Measurements from ENCODE around the gene ACTRT2. TPM values are rescaled to one million over a fixed set of nuclear protein-coding genes. Genes with fewer than 3 reads are reported as not detected.

Gene ACTRT2
- total RNA-seq (2022; extraction: Qiagen RNA extraction; ENCODE audit: low read depth), result not detected in 5 replicates

GRCh38 chr1:3021233-3021671 lies at the start of gene ACTRT2:
ACTRT2 (plus strand) TSS chr1:3021467; CDS start chr1:3021687, 220 bp downstream.

GRCh38 chr1:3068564-3069431 lies 47.5 kb downstream of the ACTRT2 start, which contains the start of gene PRDM16:
PRDM16 (plus strand) TSS chr1:3069203; CDS start chr1:3069260, 57 bp downstream.

Other genes starting within 250 kb of the ACTRT2 start
- 0.02 to 0.07 TPM (median 0.05 TPM) in 4 of 5 replicates, not detected in the other for gene TTC34, start 219.8 kb upstream of the ACTRT2 start, total RNA-seq (2022; extraction: Qiagen RNA extraction; ENCODE audit: low read depth)
- 0.07 to 0.31 TPM (median 0.27 TPM) in 5 replicates for gene PRDM16, start 47.7 kb downstream of the ACTRT2 start, total RNA-seq (2022; extraction: Qiagen RNA extraction; ENCODE audit: low read depth)

All from A549 treated with ZK216348 at 1 μM for 4 hours (cell line).